Activated CD8-positive, alpha-beta memory T cell treated with anti-CD3 and anti-CD28 coated beads, Interleukin-2, amount 50 U/mL, for 24 hours (primary cell): ENCODE results near the gene CERS4.
"Not testable (repeated sequence)": the region's sequence is repeated elsewhere in the genome, so short reads cannot be mapped to it uniquely, and the experiment has no call there.

Experiments used
- DNase-seq: peaks from one replicate; pipeline ENCODE4 v3.0.0-alpha.2; 2020; ENCODE audit errors: extremely low read depth

The CERS4 gene

DNA sequence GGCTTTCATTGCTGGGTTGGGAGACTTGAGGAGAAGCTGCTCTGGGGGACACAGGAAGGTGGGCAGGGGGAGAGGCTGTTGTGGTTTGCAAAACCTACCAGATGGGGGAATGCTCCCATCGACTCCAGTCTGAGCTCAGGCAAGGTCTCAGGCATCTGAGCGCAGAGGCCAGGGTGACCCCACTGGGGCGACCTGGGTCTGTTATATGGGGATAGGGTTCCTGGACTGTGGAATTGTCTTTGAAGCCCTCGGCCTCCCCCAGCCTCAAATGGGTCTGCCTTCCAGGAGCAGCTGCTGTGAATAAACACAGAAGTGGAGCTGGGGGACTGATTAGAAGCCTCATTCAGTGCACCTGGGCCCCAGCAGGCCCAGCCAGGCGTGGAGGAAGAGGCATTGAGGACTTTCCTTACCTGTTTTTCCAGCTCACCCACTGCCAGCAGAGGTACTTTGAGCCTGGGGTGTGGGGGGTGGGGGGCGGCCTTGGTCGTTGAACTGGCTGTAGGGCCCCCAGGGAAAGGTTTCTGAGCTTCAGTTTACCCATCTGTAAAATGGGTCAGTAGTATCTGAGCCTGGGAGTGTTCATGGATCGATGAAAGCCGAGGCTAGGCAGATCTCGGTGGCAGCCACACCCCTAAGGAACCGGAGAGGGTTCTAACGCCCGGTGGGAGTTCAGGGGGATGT, 1.4 kb downstream of the CERS4 start:
- DNase-seq, result no peak

DNA sequence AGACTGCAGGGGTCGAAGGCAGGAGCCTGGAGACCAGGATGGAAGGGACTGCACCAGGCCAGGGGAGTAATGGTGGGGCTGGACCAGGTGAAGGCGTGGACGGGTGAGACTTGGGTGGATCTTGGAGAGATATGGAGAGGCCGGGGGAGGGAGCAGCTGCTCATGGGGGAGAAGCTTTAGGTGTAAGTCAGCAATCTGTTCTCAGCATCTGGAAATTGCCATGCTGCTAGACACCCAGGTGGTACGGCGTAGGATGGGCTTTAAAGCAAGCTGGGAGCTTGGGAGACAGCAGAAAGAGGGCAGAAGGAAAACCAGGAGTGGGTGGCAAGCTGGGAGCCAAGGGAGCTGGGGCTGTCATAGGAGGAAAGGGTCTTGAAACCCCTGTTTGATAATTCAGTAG, 3.0 kb downstream of the CERS4 start:
- no peak for DNase-seq

DNA sequence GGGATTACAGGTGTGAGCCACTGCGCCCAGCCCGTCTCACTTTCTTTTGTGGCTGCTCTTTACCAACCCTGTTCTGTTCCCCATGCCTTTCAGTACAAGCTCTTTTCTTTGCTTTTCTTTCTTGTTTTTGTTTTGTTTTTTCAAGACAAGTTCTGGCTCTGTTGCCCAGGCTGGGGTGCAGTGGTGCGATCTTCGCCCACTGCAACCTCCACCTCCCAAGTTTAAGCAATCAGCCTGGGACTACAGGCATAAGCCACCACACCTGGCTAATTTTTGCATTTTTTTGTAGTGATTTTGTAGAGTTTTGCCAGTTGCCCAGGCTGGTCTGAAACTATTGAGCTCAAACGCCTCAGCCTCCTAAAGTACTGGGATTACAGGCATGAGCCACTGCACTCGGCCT, 3.7 kb downstream of the CERS4 start:
- DNase-seq, result no peak

DNA sequence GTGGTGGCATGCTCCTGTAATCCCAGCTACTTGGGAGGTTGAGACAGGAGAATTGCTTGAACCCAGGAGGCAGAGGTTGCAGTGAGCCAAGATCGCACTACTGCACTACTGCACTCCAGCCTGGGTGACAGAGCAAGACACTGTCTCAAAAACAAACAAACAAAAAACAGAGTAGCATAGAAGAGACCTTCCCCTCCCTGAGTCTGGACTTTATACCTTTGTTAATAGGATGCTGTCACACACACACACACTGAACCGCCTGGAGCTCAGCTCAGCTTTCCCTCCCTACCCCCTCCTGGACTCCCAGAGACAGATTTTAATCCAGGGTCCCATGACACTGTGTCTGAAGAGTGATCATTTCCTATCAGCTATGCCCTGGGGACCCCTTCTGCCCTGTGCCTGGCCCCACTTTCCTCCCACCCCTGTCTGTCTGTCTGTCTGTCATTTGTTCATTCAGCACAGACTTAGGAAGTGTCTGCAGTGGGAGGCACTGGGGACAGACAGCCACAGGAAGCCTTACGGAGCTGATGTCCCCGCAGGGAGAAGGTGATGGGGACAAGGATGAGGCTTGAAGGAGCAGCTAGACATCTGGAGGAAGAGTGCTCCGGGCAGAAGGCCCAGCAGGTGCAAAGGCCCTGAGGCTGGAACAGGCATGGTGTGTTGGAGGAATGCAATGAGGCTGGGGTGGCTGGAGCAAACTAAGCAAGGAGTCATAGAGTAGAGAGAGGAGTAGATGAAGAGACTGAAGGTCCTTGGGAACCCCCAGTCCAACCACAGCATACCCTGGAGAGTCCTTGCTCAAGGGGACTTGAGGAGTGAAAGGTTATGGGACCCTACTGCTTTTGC, 4.9 kb downstream of the CERS4 start:
- no peak for DNase-seq

DNA sequence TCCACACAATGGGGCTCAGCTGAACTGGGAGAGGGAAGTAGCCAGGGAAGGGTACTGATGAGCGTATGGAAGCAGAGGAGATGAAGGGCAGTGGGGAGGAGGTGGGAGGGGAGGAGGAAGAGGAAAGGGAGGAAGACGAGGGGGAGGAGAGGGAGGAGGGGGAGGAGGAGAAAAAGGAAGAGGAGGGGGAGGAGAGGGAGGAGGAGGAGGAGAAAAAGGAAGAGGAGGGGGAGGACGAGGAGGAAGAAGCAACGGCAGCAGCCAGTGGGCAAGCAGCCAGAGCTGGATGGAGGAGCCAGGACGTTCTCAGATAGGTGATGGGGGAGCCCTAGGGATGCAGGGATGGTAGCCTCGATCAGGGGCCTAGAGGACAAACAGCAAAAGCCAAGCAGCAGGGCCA, 5.6 kb downstream of the CERS4 start:
- DNase-seq, result no peak

DNA sequence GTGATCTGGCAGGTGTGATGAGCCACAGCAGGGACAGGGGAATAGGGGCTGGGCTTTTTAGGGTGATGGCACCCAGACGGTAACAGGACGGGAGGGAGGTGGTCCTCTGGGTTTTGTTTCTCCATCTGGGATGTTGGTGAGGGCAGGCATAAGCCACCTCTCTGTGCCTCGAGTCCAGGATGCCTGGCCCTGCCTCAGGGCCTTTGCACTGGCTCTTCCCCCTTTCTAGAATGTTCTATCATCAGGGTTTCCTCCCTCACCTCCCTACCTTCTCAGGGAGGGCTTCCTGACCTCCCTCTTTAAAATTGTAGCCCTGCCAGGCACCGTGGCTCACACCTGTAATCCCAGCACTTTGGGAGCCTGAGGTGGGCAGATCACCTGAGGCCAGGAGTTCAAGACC, 6.6 kb downstream of the CERS4 start:
- DNase-seq, result no peak

DNA sequence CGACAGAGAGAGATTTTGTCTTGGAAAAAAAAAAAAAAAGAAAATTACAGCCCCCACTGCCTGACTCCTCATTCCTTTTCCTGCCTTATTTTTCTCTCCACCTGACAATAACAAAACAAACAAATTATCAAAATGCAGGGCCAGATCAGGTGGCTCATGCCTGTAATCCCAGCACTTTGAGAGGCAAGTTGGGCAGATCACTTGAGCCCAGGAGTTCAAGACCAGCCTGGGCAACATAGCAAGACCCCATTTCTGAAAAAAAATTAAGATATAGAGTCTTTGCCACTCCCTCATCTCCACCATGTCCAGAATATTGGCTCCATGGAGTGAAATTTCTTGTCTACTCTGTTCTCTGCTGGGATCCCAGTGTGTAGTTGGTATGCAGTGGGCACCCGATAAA, 7.2 kb downstream of the CERS4 start:
- no peak for DNase-seq

DNA sequence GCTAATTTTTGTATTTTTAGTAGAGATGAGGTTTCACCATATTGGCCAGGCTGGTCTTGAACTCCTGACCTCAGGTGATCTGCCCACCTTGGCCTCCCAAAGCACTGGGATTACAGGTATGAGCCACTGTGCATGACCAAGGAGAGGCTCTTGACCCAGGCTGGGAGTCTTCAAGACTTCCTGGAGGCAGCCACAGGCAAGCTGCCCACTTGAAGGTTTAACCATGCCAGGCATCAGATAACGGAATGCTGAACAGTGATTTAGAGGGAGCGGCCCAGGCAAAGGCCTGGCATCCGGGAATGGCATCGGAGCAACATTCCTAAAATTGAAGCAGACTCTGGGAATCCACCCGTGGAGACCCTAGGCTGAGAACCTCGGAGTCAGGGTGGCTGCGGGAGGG, 9.0 kb downstream of the CERS4 start:
- DNase-seq, result not testable (repeated sequence)

DNA sequence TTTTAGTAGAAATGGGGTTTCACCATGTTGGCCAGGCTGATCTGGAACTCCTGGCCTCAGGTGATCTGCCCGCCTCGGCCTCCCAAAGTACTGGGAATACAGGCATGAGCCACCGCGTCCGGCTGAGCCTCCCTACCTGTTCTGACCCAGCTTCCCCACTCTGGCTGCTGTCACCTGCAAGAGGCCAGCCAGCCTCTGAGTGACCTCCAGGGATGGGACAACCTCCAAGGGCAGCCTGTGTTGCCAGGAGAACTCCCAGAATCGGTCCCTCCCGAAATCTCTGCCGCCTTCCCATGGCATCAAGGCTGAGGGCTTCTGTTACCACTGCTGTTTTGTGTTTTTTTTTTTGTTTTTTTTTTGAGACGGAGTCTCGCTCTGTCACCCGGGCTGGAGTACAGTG, 11.3 kb downstream of the CERS4 start:
- no peak for DNase-seq

DNA sequence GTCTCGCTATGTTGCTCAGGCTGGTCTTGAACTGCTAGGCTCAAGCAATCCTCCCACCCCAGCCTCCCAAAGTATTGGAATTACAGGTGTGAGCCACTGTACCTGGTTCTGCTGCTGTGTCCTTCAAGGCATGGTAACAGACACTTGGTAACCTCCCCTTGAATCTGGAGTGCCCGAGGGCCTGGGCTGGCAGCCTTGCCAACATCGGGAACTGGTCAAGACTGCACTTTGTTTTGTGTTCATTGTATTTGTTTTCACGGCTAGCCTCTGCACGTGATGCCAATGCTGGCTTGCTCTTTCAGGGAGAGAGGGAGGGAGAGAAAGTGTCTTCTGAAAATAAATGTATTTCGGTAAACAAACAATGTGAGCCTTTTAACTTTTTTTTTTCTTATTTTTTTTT, 12.0 kb downstream of the CERS4 start:
- no peak for DNase-seq

DNA sequence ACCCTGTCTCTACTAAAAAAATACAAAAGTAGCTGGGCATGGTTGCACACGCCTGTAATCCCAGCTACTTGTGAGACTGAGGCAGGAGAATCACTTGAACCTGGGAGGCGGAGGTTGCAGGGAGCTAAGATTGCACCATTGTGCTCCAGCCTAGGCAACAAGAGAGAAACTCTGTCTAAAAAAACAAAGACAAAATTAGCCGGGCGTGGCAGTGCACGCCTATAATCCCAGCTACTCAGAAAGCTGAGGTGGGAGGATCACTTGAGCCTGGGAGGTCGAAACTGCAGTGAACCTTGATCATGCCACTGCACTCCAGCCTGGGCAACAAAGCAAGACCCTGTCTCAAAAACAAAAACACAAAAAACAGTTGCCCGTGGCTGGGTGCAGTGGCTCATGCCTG, 14.3 kb downstream of the CERS4 start:
- DNase-seq, result not testable (repeated sequence)

DNA sequence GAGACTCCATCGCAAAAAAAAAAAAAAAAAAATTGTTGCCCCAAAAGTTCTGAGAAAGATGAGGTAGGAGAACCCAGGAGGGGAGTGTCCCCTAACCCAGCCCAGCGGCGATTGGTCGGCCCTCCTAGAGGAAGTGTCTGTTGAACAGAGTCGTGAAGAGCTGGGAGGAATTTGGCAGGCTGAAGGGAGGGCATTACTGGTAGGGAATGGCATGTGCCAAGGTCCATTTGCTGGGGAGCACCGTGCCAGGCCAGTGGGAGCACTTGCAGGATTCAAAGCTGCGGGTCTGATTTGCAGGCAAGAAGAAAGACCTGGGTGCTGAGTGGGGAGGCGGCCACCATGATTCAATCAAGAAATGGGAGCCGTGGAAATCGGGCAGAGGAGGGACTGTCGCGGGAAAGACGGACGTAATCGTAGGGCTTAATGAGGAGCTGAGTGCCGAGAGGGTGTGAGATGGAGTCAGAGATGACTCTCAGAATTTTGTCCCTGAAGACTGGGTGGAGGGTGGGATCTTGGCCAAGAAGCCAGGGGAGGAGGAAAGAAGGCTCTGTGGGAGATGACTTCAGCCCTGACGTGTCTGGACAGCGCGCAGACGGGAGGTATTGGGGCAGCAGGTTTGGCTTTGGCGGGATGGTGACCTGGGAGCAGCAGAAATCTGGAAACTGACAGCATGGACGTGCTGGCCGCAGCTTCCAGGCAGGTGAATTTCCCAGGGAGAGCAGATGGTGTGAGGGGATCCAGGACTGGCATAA, 15.4 kb downstream of the CERS4 start:
- DNase-seq, result no peak

DNA sequence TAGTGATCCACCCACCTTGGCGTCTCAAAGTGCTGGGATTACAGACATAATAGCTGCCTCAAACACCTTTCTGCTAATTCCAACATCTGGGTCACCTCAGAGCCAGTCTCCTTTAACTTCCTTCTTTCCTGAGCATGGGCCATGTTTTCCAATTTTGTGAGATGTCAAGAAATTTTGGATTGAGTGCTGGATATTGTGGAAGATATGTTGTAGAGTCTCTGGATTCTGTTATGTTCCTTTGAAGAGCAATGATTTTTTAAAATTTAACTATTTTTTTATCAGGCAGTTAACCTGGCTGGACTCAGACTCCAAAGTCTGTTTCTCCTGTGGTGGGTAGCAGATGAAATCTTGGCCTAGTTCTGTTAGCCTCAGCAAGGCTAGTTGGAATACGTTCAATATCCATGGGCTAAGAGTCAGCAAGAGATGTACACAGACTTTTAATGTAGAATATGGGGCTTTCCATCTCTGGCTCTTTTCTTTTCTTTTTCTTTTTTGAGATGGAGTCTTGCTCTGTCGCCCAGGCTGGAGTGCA, 22.0 kb downstream of the CERS4 start:
- DNase-seq, result no peak

DNA sequence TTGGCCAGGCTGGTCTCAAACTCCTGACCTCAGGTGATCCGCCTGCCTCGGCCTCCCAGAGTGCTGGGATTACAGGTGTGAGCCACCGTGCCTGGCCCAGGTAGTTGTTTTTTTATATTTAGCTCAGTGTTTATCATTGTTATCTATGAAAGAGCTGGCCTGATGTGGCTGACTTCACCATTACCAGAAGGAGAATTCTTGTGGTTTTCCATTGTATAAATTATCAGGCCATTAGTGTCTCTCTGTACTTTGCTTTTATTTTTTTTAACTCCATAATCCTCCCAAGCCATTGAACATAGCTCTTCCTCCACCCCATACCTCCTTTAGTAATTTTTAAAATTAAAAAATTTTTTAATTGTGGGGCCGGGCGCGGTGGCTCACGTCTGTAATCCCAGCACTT, 24.2 kb downstream of the CERS4 start:
- no peak for DNase-seq

DNA sequence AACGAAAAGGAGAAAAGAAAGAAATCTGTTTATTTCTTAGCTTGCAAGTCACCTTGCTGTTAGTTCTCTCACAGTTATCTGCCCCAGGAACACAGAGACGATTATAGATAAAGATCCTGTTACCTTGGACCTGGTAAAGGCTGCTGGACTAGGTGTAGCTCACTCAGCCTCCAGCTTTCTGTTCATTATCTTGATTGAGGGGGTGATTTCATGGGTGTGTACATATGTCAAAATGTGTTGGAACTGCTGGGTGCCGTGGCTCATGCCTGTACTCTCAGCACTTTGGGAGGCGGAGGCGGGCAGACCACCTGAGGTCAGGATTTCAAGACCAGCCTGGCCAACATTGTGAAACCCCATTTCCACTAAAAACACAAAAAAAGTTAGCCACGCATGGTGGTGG, 27.9 kb downstream of the CERS4 start:
- DNase-seq, result no peak

DNA sequence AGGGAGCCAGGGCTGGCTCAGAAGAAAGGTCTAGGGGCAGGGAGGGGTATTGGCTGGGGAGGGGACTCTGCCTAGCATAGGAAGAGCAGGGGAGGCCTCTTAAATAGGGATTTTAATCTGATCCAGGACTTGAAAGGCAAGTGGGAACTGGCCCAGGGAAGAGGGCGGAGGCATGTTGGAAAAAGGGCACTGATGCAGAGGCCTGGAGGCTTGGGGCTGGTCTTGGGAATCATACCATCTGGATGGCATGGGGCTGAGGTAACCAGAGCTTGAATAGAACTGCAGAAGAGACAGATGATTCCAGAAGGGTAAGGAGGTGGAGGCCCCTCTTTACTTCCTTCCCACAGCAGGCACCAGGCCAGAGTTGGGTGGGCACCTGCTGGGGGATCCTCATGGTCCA, 29.1 kb downstream of the CERS4 start:
- DNase-seq, result no peak

DNA sequence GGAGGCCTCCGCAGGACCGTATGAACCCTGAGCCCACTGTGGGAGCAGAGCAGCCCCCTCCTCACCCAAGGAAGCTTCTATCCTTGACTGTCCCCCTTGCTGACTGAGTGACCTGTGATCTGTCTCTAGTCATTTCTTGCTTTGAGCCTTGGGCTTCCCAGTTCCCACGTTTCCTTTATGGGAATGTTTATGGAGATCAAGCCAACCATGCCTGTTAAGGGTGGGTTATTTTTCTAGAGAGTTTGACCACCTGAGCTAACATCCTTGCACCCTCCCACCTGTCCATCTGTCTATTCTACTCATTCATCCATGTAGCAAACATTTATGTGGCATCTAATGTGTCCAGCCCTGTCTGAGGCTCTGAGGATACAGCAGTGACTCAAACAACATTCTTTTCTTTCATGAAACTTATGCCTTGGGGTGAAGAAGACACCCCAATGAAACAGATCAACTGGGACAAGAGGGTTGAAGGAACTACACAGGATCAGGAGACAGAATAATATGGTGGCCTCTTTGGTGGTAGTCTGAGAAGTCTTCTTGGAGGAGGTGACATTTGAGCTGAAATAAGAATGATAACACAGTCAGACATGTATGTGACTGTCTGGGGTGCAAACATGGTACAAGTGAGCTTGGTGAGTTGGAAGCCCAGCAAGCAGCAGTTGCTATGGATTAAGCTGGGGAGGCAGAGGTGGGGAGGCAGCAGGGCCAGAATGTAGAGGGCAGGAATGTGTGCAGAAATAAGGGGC, 30.5 kb downstream of the CERS4 start:
- DNase-seq, result no peak

DNA sequence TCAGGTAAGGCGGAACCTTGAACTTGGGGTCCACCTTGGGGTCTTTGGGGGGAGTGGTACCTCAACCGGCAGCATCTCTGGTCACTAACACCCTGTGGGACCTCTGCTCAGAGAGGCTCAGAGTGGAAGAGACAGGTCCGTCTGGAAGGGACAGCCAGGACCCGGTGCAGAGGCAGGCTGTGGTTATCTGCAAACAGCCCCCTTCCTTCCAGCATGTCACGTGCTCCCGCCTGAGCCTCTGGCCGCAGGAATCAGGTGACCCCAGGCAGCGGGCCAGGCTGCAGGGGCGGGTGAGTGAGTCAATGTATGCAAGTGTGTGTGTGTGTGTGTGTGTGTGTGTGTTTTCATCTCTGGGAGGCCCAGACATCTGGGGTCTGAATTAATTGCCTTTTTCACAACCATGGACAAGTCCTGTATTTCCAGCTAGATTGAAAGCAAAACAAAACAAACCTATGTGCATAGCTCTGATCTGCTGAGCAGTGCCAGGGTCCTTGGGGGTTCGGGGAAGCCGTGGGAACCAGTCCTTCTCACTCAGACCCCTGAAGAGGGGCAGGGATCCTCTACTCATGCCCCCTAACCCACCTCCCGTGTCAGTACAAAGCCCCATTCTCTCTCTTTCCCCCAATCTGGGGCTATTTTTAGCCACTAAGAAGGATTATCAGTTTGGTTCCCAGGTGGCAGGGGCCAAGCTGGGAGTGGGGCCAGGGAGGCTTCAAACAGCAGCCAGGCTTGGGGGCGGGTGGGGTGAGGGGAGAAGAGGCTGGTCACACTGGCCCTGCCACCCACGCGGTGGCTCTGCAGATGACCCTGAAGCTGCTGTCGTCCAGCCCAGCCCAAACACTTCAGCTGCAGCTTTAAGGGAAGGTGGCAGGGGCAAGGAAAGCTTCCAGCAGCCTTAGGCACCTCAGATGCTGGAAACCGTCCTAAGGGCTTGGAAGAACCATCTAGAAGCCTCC, 31.4 kb downstream of the CERS4 start:
- peak; percentile 9 for DNase-seq

DNA sequence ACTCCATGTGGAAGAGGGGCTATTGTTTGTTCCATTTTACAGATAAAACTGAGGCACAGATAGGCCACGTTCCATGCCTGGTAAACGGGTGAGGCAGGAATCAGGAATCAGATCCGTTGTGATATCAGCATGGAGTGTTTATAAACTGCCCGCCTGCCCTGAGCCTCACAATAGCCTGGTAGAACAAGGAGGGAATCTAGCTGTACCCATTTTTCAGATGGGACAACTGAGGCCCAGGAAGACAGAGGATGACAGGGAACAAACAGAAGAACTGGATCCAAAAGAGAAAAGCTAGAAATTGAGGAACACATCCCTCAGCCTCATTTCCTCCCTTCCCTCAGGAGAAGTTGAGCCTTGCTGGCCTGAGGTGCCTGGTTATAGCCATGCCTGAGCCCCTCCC, 32.5 kb downstream of the CERS4 start:
- DNase-seq, result no peak

DNA sequence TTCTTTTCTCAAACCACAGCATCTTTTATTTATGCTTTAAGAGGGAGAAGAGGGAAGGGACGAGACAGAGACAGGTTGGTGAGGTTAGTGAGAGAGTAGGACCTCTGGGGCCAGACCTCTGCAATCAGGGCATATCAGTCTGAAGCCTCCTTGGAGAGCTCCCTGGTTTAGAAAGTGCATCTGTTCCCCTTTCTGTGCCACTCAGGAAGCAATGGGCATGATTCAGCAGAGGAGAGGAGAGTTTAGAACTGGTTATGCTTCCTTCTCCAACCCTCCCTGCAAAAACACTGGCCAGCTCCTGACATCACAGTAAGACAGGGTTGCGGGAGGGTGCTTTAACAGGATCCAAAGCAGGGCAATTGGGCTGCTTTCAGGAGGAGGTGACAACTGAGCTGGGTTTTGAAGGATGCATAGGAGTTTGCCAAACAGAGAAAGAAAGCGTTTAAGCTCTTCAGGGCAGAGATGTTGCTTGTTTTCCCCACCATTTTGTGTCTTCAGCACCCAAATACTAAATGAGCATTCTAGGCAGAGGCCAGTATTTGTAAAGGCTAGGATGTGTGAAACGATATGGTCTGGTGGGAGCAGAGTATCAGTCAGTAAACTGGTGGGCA, 33.1 kb downstream of the CERS4 start:
- no peak for DNase-seq
